Common myeloid progenitor, CD34-positive (primary cell): Measurements from ENCODE around the gene BASP1.
"Not testable (repeated sequence)": the region's sequence is repeated elsewhere in the genome, so short reads cannot be mapped to it uniquely, and the experiment has no call there.

ENCODE experiments used
- CTCF ChIA-PET: fragments of 350-600 bp; sonication (Branson Sonifier 250); formaldehyde crosslinking; loops from one replicate; lab custom pipeline; 2021; ENCODE audit warnings: antibody characterized with exemption; lab: Charles Lee
- POLR2A ChIA-PET: fragments of 350-600 bp; sonication (Branson Sonifier 250); formaldehyde crosslinking; loops from one replicate; lab custom pipeline; 2021; ENCODE audit warnings: antibody characterized with exemption; lab: Charles Lee
- DNase-seq, 3 donors: peaks; one replicate each; pipeline versions ENCODE4 v3.0.0 to v3.0.0-alpha.2; 2013
- H3K27ac ChIP-seq, 2 experiments: 1 replicate in 1 of 2; 2 replicates in 1 of 2; pipeline ENCODE4 v1.7.0; 2013; ENCODE audit warnings: inconsistent platforms in 2 of 2, low read length in 2 of 2, mild to moderate bottlenecking in 2 of 2, low read depth in 1 of 2, moderate library complexity in 1 of 2; ENCODE audit not compliant: severe bottlenecking in 2 of 2, insufficient read depth in 1 of 2, poor library complexity in 1 of 2
- H3K27me3 ChIP-seq, 5 experiments: replicated peaks in 2 of 5; 1 replicate in 3 of 5; 2 replicates in 2 of 5; pipeline versions ENCODE4 v1.6.1 to v1.7.0; 2013; ENCODE audit warnings: low read length in 4 of 5, mild to moderate bottlenecking in 2 of 5, moderate library complexity in 2 of 5, inconsistent platforms in 1 of 5; ENCODE audit not compliant: insufficient read depth in 5 of 5, control insufficient read depth in 4 of 5
- H3K36me3 ChIP-seq, 4 experiments: 1 replicate in 2 of 4; 2 replicates in 2 of 4; pipeline versions ENCODE4 v1.6.1 to v1.7.0; 2013; ENCODE audit warnings: low read length in 3 of 4, control low read depth in 1 of 4, mild to moderate bottlenecking in 1 of 4; ENCODE audit not compliant: control insufficient read depth in 4 of 4, insufficient read depth in 4 of 4
- H3K4me1 ChIP-seq, 4 experiments: 1 replicate in 3 of 4; 2 replicates in 1 of 4; pipeline versions ENCODE4 v1.6.1 to v1.7.1; 2013; ENCODE audit warnings: low read length in 3 of 4, mild to moderate bottlenecking in 3 of 4, control low read depth in 1 of 4, inconsistent platforms in 1 of 4, moderate library complexity in 1 of 4; ENCODE audit not compliant: control insufficient read depth in 4 of 4, insufficient read depth in 4 of 4; ENCODE audit errors: control extremely low read depth in 1 of 4
- H3K4me3 ChIP-seq, 7 experiments: 1 replicate in 4 of 7; 2 replicates in 3 of 7; pipeline versions ENCODE4 v1.5.1 to v1.7.0; 2013; ENCODE audit warnings: mild to moderate bottlenecking in 7 of 7, low read length in 6 of 7, moderate library complexity in 6 of 7, inconsistent platforms in 2 of 7, low read depth in 2 of 7, control low read depth in 1 of 7; ENCODE audit not compliant: insufficient read depth in 4 of 7, control insufficient read depth in 1 of 7; ENCODE audit errors: extremely low read depth in 1 of 7
- H3K9me3 ChIP-seq, 5 experiments: 1 replicate in 4 of 5; 2 replicates in 1 of 5; pipeline versions ENCODE4 v1.6.1 to v1.7.1; 2013; ENCODE audit warnings: low read length in 4 of 5, mild to moderate bottlenecking in 2 of 5, inconsistent platforms in 1 of 5, low read depth in 1 of 5, moderate library complexity in 1 of 5; ENCODE audit not compliant: control insufficient read depth in 4 of 5, insufficient read depth in 2 of 5; ENCODE audit errors: control extremely low read depth in 1 of 5
- WGBS: methylation state at CpG from one replicate; pipeline ENCODE4 v1.1.5; 2013; ENCODE audit not compliant: insufficient coverage; 5-methylcytosine and 5-hydroxymethylcytosine counted together

The BASP1 gene

DNA sequence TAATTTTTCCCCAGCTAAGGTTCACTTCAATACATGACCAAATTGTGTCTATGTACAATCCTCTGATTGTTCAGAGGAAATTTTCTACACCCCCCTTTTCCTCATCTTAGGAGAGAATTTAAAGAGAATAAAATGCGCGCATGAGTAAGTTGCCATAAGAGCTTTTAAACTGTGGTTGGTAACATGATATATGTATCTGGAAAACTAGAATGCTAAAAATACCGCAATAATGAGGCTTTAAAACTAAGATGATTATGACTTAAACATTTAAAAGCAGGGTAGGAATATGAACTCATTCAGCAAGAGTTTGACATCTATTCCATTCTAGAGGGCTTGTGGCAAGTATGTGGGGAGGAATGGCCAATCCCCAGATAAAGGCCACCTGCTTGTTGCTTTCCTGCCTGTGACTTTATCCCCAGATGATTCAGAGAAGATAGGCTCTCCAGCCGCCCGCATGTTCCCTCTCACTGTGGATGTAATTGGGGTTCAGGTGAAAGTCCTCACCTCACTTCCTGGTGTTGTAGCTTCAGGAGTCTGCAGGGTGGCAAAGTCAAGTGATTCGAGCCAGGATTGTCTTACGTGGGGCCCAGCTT is 26.5 kb upstream of the BASP1 start:
- ChIA-PET CTCF (interaction anchor here (0.7 to 5.6 kb wide), 33 partner anchors 9 to 1124 kb away, joined by 3 to 47 read pairs (median 5); no protein-coding TSS in a partner anchor), POLR2A (no interaction called here)
- H3K9me3 ChIP-seq: no peaks in the 10 kb centered on the region
- peak overlapping the region in 1 of 2 experiments; percentile 9 for H3K27ac ChIP-seq
- peak in 2 of 3 donors; percentile 42 to 65 for DNase-seq
- peaks cover 0 to 3% (median 0%) of the 10 kb centered on the region in 5 experiments for H3K27me3 ChIP-seq
- H3K36me3 ChIP-seq: no peaks in the 10 kb centered on the region
- no peak overlapping the region for H3K4me3 ChIP-seq
- 50% methylated on average over 4 of the region's 7 CpGs for WGBS
- H3K4me1 ChIP-seq: peaks cover 0 to 7% (median 2%) of the 10 kb centered on the region in 4 experiments

DNA sequence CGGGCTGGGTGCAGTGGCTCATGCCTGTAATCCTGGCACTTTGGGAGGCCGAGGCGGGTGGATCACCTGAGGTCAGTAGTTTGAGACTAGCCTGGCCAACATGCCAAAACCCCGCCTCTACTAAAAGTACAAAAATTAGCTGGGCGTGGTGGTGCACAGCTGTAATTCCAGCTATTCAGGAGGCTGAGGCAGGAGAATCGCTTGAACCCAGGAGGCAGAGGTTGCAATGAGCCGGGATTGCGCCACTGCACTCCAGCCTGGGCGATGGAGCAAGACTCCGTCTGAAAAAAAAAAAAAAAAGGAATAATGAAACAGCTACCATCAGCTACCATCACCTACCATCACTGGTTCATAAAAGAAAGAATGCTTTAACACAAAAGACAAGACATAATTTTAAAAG is 25.9 kb upstream of the BASP1 start:
- H3K27me3 ChIP-seq, H3K4me1 ChIP-seq, H3K9me3 ChIP-seq, POLR2A ChIA-PET, H3K27ac ChIP-seq, H3K4me3 ChIP-seq, DNase-seq, H3K36me3 ChIP-seq: not testable (repeated sequence)
- CTCF ChIA-PET: interaction anchor here (0.8 to 5.6 kb wide), 17 partner anchors 9 to 1124 kb away, joined by 3 to 47 read pairs (median 9); no protein-coding TSS in a partner anchor
- 100% methylated on average over 4 of the region's 10 CpGs for WGBS

DNA sequence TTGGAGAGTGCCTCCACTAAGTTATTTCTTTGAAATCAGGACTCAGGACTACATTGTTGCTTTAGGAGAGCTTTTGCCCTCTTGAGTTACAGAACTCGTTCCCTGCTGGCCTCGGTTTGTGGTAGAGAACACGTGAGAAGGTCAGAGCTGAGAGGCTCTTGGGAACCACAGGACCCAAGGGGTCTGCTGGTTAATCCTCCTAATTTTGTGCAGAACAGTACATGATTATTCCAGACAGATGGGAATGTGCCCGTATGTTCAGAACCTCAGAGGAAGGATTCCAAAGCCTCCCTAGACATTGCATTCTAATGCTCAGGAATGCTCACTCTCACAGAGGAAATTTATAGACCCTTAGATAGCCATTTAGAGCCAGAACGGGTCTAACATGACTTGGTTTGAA is 25.2 kb upstream of the BASP1 start:
- Histone ChIP-seq H3K9me3 (peaks cover 0 to 2% (median 0%) of the 10 kb centered on the region in 5 experiments), H3K36me3 (no peaks in the 10 kb centered on the region), H3K4me3 (no peak overlapping the region), H3K4me1 (peaks cover 0 to 7% (median 2%) of the 10 kb centered on the region in 4 experiments), H3K27me3 (peaks cover 0 to 3% (median 0%) of the 10 kb centered on the region in 5 experiments), H3K27ac (no peak overlapping the region)
- ChIA-PET POLR2A (no interaction called here), CTCF (interaction anchor here (1.6 to 5.6 kb wide), 5 partner anchors 11 to 408 kb away, joined by 9 to 47 read pairs (median 43); no protein-coding TSS in a partner anchor)
- no peak for DNase-seq
- 88% methylated on average over 5 of the region's 5 CpGs for WGBS

DNA sequence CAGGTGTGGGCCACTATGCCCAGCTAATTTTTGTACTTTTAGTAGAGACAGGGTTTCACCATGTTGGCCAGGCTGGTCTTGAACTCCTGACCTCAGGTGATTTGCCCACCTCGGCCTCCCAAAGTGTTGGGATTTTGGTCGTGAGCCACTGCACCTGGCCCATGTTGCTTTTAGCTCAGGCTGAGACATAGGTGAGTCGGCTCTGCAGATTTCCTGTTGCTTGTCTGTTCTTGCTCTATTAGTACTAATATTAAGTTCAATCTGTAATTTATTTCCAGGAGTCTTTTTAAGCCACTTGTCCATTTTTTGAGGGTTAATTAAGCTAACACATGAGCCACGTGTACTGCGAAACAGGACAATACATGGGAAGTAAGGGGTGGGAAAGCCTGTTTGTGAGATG is 21.4 kb upstream of the BASP1 start:
- WGBS: 96% methylated on average over 4 of the region's 5 CpGs
- CTCF ChIA-PET: interaction anchor here (0.8 to 2.2 kb wide), 5 partner anchors 8 to 414 kb away, joined by 3 to 9 read pairs (median 3); no protein-coding TSS in a partner anchor
- Histone ChIP-seq H3K4me1 (peaks cover 0 to 2% (median under 1%) of the 10 kb centered on the region in 4 experiments), H3K36me3 (no peaks in the 10 kb centered on the region), H3K27me3 (no peaks in the 10 kb centered on the region), H3K9me3 (peaks cover 0 to 5% (median 2%) of the 10 kb centered on the region in 5 experiments), H3K27ac (no peak overlapping the region), H3K4me3 (no peak overlapping the region)
- no peak for DNase-seq
- POLR2A ChIA-PET: interaction anchor here (0.6 kb wide), 1 partner anchor 563 kb away, joined by 4 read pairs; no protein-coding TSS in a partner anchor

DNA sequence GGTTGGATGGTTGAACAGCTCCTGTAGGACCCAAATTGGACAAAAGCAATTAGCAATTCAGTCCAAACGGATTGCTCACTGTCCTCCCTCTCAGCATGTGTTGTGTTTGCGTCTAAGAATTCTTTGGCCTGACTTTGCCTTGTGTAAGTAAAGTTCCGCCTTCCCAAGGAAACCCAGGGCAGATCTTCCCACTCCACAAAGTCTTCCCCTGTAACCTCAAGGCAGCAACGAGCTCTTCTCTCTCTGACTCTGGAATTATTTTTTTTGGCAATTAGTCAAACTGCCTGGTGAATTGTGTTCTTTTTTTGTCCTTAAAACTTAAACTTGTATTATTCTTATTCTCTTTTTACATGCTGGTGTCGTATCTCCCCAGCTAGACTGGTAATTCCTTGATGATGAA is 20.7 kb upstream of the BASP1 start:
- POLR2A ChIA-PET: interaction anchor here (0.6 kb wide), 1 partner anchor 562 kb away, joined by 4 read pairs; no protein-coding TSS in a partner anchor
- H3K9me3 ChIP-seq: peaks cover 0 to 5% (median 2%) of the 10 kb centered on the region in 5 experiments
- no peaks in the 10 kb centered on the region for H3K4me1 ChIP-seq
- CTCF ChIA-PET: interaction anchor here (1.0 to 2.2 kb wide), 3 partner anchors 7 to 405 kb away, joined by 3 to 9 read pairs (median 4); no protein-coding TSS in a partner anchor
- no peaks in the 10 kb centered on the region for H3K27me3 ChIP-seq
- H3K4me3 ChIP-seq: no peak overlapping the region
- 100% methylated on average over 1 of the region's 5 CpGs for WGBS
- no peaks in the 10 kb centered on the region for H3K36me3 ChIP-seq
- no peak overlapping the region for H3K27ac ChIP-seq
- no peak for DNase-seq

DNA sequence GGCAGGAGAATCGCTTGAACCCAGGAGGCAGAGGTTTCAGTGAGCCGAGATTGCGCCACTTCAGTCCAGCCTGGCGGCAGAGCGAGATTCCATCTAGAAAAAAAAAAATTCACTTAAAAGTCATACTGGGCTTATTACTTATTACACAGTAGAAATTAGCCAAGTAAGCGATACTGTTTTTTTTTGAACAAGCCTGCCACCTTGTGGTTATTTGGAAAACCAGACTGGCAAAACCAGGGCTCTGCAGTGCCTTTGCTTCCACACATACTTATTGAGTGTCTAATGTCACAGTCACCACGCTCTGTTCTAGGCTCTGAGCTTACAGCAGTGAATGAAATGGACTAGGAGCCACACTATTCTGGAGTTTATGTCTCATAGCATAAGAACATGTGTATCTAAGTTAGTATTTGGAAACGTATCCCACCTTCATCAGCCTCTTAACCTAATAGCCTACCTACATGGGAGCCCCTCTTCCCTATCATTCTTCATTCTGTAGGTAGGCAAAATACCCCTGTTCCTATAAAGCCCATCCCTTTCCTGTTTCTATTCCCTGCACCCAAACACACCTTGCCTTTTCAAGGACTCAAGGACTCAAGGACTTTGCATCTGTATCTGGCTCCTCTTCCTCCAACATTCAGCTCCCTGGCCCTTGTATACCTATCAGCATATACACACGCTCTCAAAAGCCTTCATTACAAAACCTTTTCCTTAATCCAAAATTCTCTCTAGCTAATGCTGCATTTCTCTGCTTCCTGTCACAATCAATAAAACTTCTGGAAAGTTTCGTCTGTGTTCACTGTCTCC is 13.9 kb upstream of the BASP1 start:
- 42% methylated on average over 9 of the region's 10 CpGs for WGBS
- POLR2A ChIA-PET: no interaction called here
- H3K27me3 ChIP-seq: peaks cover 0 to 3% (median 1%) of the 10 kb centered on the region in 5 experiments
- H3K4me1 ChIP-seq: no peaks in the 10 kb centered on the region
- no peak overlapping the region for H3K27ac ChIP-seq
- CTCF ChIA-PET: interaction anchor here (0.6 to 2.7 kb wide), 10 partner anchors 8 to 910 kb away, joined by 3 to 14 read pairs (median 4); no protein-coding TSS in a partner anchor
- no peaks in the 10 kb centered on the region for H3K36me3 ChIP-seq
- DNase-seq: peak; percentile 67 to 84 (median 75)
- H3K9me3 ChIP-seq: no peaks in the 10 kb centered on the region
- H3K4me3 ChIP-seq: no peak overlapping the region
